ENCODE data around the gene GSTT2. TPM values are rescaled to one million over a fixed set of nuclear protein-coding genes. Genes with fewer than 3 reads are reported as not detected.
A peak's percentile ranks its signal among the peaks of the same experiment; 100 is the strongest.
"Not testable (repeated sequence)": the region's sequence is repeated elsewhere in the genome, so short reads cannot be mapped to it uniquely, and the experiment has no call there.

GSTT2 gene
- total and polyA plus RNA-seq, 5 donors from 2014 or later: not detected

GRCh38 chr22:23984430-23984829 is 4.5 kb downstream of the GSTT2 start:
- no peak overlapping the region for H3K27ac Mint-ChIP-seq

DNA sequence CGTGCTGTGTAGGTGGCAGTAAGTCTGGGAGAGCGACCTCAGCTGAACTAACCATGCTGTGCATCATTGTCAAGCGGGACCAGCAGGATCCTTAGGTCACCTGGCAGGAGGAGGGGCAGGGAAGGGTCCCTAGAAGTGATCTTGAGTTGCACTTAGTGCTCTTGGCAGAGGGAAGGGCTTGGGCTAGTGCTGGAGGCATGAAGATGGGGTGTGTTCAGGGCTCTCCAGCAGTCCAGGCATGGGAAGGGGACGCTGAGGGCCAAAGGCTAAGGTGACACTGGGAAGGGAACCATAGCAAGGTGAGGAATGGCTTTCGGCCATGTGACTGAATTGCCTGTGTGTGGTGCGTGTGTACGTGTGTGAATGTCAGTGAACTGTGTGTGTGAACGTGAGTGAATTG is 6.2 kb downstream of the GSTT2 start:
- not testable (repeated sequence) for H3K27ac Mint-ChIP-seq; H3K4me1 Mint-ChIP-seq; H3K4me3 Mint-ChIP-seq; H3K9me3 ChIP-seq (ENCODE audit: control insufficient read depth in 2 of 2, low read length in 2 of 2); H3K27me3 Mint-ChIP-seq; H3K4me1 ChIP-seq (ENCODE audit: control insufficient read depth, insufficient read depth, low read length, poor library complexity, severe bottlenecking); H3K36me3 ChIP-seq (ENCODE audit: control insufficient read depth, insufficient read depth, low read length); DNase-seq; H3K27me3 ChIP-seq (ENCODE audit: control insufficient read depth, insufficient read depth, low read length); H3K27ac ChIP-seq (ENCODE audit: insufficient read depth, low read length, poor library complexity, severe bottlenecking); H3K36me3 Mint-ChIP-seq; H3K9me3 Mint-ChIP-seq; H3K4me3 ChIP-seq (ENCODE audit: low read depth, low read length); ATAC-seq (ENCODE audit: low read depth in 2 of 2)

More at GRCh38 chr22:23984430-23984829, 4.5 kb downstream of the GSTT2 start:
- peak overlapping the region in 1 of 4 donors; percentile 69 for H3K4me3 Mint-ChIP-seq
- peak; percentile 60 to 91 for ATAC-seq (ENCODE audit: low read depth in 2 of 2)
- no peaks in the 10 kb centered on the region for H3K27me3 ChIP-seq (ENCODE audit: control insufficient read depth, insufficient read depth, low read length)
- no peaks in the 10 kb centered on the region for H3K4me1 Mint-ChIP-seq
- H3K9me3 ChIP-seq (ENCODE audit: control insufficient read depth in 2 of 2, low read length in 2 of 2): no peaks in the 10 kb centered on the region
- H3K9me3 Mint-ChIP-seq: no peaks in the 10 kb centered on the region
- no peak overlapping the region for H3K27ac ChIP-seq (ENCODE audit: insufficient read depth, low read length, poor library complexity, severe bottlenecking)
- no peaks in the 10 kb centered on the region for H3K36me3 Mint-ChIP-seq
- no peak overlapping the region for H3K4me3 ChIP-seq (ENCODE audit: low read depth, low read length)
- H3K27me3 Mint-ChIP-seq: no peaks in the 10 kb centered on the region
- no peaks in the 10 kb centered on the region for H3K4me1 ChIP-seq (ENCODE audit: control insufficient read depth, insufficient read depth, low read length, poor library complexity, severe bottlenecking)
- H3K36me3 ChIP-seq (ENCODE audit: control insufficient read depth, insufficient read depth, low read length): no peaks in the 10 kb centered on the region
- peak in 2 of 3 donors; percentile 57 to 75 for DNase-seq

DNA sequence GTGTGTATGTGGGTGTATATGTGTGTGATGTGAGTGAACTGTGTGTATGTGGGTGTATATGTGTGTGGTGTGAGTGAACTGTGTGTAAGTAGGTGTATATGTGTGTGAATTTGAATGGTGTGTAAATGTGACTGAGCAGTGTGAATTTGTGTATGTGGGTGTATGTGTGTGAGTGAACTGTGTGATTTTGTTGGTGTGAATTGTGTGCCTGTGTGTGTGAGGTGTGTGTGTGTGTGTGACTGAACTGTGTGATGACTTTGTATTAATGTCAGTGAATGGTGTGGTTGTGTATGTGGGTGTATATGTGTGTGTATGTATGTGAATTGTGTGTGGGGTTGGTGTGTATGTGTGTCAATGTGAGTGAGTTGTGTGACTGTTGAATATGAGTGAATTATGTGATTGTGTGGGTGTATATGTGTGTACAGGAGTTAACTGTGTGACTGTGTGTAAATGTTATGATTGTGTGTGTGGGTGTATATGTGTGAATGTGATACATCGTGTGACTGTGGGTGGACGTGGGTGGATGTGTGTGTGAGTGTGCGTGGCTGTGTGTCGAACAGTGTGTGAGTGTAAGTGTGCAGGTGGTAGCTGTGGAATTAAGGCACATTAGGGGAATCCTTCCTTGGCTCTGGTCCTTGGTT is 6.7 kb downstream of the GSTT2 start:
- not testable (repeated sequence) for H3K4me3 Mint-ChIP-seq; H3K4me1 Mint-ChIP-seq; H3K36me3 ChIP-seq (ENCODE audit: control insufficient read depth, insufficient read depth, low read length); ATAC-seq (ENCODE audit: low read depth in 2 of 2); H3K27ac ChIP-seq (ENCODE audit: insufficient read depth, low read length, poor library complexity, severe bottlenecking); H3K9me3 ChIP-seq (ENCODE audit: control insufficient read depth in 2 of 2, low read length in 2 of 2); H3K36me3 Mint-ChIP-seq; H3K27me3 ChIP-seq (ENCODE audit: control insufficient read depth, insufficient read depth, low read length); H3K4me3 ChIP-seq (ENCODE audit: low read depth, low read length); H3K9me3 Mint-ChIP-seq; H3K4me1 ChIP-seq (ENCODE audit: control insufficient read depth, insufficient read depth, low read length, poor library complexity, severe bottlenecking); DNase-seq; H3K27me3 Mint-ChIP-seq
- H3K27ac Mint-ChIP-seq: peak overlapping the region in 1 of 3 donors; percentile 16

DNA sequence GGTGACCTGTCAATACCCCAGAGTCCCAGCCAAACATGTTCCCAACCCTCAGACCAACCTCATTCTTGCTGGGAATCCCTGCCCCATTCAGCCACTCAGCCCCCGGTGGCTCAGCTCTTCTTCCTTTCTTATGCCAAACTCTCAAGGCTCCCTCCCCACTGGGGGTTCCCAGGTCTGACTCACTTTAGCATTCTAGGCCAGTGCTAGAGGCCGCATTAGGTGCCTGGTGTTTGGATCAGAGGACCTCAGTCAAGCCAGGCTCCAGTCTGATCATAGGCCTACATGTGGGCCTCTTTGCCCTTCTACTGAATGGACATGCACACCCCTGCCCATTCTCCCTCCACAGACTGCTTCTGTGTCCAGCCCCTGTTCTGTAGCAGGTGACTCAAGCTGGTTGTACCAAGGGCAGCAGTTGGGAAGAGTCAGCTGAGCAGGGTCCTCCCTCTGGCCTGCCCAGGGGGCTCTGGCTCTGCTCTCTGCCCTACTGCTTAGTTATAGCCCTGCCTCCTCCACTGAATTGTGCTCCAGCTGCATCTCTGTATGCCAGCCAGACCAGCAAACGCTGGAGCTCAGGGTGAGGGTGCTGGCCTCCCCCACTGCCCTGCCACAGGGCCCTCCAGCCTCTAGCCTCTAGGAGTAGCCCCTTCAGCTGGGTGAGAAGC is 9.8 kb downstream of the GSTT2 start:
- not testable (repeated sequence) for H3K4me3 Mint-ChIP-seq; DNase-seq; H3K27me3 Mint-ChIP-seq; H3K27ac ChIP-seq (ENCODE audit: insufficient read depth, low read length, poor library complexity, severe bottlenecking); H3K4me1 Mint-ChIP-seq; H3K9me3 Mint-ChIP-seq; H3K36me3 ChIP-seq (ENCODE audit: control insufficient read depth, insufficient read depth, low read length); H3K9me3 ChIP-seq (ENCODE audit: control insufficient read depth in 2 of 2, low read length in 2 of 2); H3K36me3 Mint-ChIP-seq; H3K27ac Mint-ChIP-seq; H3K4me1 ChIP-seq (ENCODE audit: control insufficient read depth, insufficient read depth, low read length, poor library complexity, severe bottlenecking); ATAC-seq (ENCODE audit: low read depth in 2 of 2); H3K4me3 ChIP-seq (ENCODE audit: low read depth, low read length); H3K27me3 ChIP-seq (ENCODE audit: control insufficient read depth, insufficient read depth, low read length)

GRCh38 chr22:23993080-23993479 is 13.1 kb downstream of the GSTT2 start:
- H3K4me3 ChIP-seq (ENCODE audit: low read depth, low read length); H3K4me1 Mint-ChIP-seq; H3K4me3 Mint-ChIP-seq; H3K27ac ChIP-seq (ENCODE audit: insufficient read depth, low read length, poor library complexity, severe bottlenecking); DNase-seq; ATAC-seq (ENCODE audit: low read depth in 2 of 2); H3K27me3 Mint-ChIP-seq; H3K27me3 ChIP-seq (ENCODE audit: control insufficient read depth, insufficient read depth, low read length); H3K9me3 Mint-ChIP-seq; H3K4me1 ChIP-seq (ENCODE audit: control insufficient read depth, insufficient read depth, low read length, poor library complexity, severe bottlenecking); H3K9me3 ChIP-seq (ENCODE audit: control insufficient read depth in 2 of 2, low read length in 2 of 2); H3K36me3 ChIP-seq (ENCODE audit: control insufficient read depth, insufficient read depth, low read length); H3K36me3 Mint-ChIP-seq: not testable (repeated sequence)
- peak overlapping the region in 1 of 3 donors; percentile 33 for H3K27ac Mint-ChIP-seq

DNA sequence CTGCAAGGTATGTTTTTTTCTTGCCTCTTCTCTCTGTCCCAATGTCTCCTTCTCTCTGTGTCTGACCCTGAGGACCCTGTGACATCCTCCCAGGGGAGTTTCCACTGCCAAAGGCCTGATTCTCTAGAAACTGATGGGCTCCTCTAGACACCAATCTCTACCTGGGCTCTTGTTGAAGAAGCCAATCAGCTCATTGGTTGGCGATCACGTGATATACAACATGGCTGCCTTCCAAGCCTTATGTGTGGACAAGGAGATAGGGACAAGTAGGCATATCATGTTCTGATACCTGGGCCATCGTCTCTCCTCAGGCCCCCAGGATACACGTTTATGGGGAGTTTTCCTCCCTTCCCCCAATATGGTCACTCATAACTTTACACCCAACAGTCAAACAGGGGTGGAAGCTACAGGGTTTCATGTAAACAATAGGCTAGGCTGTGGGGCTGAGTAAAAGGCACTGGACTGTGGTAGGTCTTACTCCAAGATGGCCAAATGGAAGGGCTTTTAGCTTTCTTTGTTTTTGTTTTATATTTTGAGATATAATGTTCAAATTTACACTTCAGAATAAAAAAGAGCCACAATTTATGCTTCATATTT is 13.7 kb downstream of the GSTT2 start:
- DNase-seq; H3K27ac ChIP-seq (ENCODE audit: insufficient read depth, low read length, poor library complexity, severe bottlenecking); H3K27me3 ChIP-seq (ENCODE audit: control insufficient read depth, insufficient read depth, low read length); H3K4me1 ChIP-seq (ENCODE audit: control insufficient read depth, insufficient read depth, low read length, poor library complexity, severe bottlenecking); H3K9me3 Mint-ChIP-seq; H3K36me3 Mint-ChIP-seq; H3K9me3 ChIP-seq (ENCODE audit: control insufficient read depth in 2 of 2, low read length in 2 of 2); H3K4me1 Mint-ChIP-seq; ATAC-seq (ENCODE audit: low read depth in 2 of 2); H3K36me3 ChIP-seq (ENCODE audit: control insufficient read depth, insufficient read depth, low read length); H3K4me3 ChIP-seq (ENCODE audit: low read depth, low read length); H3K27me3 Mint-ChIP-seq; H3K4me3 Mint-ChIP-seq: not testable (repeated sequence)
- peak overlapping the region in 1 of 3 donors; percentile 31 for H3K27ac Mint-ChIP-seq

DNA sequence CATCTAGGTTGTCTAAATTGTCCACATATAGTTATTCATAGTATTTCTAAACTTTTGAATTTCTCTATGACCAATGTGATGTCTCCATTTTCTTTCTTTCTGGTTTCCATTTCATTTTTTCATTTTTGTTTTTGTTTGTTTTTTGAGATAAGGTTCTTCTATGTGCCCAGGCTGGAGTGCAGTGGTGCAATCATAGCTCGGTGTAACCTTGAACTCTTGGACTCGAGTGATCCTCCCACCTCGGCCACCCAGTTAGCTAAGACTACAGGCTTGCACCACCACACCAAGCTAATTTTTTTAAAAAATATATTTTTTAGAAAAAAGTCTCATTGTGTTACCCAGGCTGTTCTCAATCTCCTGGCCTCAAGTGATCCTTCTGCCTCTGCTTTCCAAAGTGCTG is 17.2 kb downstream of the GSTT2 start:
- peaks cover 0 to 7% (median 5%) of the 10 kb centered on the region in 4 donors for H3K4me1 Mint-ChIP-seq
- no peak overlapping the region for H3K4me3 Mint-ChIP-seq
- Histone ChIP-seq H3K36me3 (ENCODE audit: control insufficient read depth, insufficient read depth, low read length) (no peaks in the 10 kb centered on the region), H3K27ac (ENCODE audit: insufficient read depth, low read length, poor library complexity, severe bottlenecking) (no peak overlapping the region), H3K4me1 (ENCODE audit: control insufficient read depth, insufficient read depth, low read length, poor library complexity, severe bottlenecking) (no peaks in the 10 kb centered on the region), H3K4me3 (ENCODE audit: low read depth, low read length) (no peak overlapping the region), H3K9me3 (ENCODE audit: control insufficient read depth in 2 of 2, low read length in 2 of 2) (no peaks in the 10 kb centered on the region), H3K27me3 (ENCODE audit: control insufficient read depth, insufficient read depth, low read length) (no peaks in the 10 kb centered on the region)
- DNase-seq (no peak), ATAC-seq (ENCODE audit: low read depth in 2 of 2) (no peak)
- no peaks in the 10 kb centered on the region for H3K9me3 Mint-ChIP-seq
- no peak overlapping the region for H3K27ac Mint-ChIP-seq
- peaks cover 9% of the 10 kb centered on the region for H3K27me3 Mint-ChIP-seq
- H3K36me3 Mint-ChIP-seq: no peaks in the 10 kb centered on the region

GRCh38 chr22:23999779-24000178 is 19.8 kb downstream of the GSTT2 start:
- not testable (repeated sequence) for ATAC-seq (ENCODE audit: low read depth in 2 of 2); H3K27me3 ChIP-seq (ENCODE audit: control insufficient read depth, insufficient read depth, low read length); H3K9me3 Mint-ChIP-seq; H3K27ac ChIP-seq (ENCODE audit: insufficient read depth, low read length, poor library complexity, severe bottlenecking); H3K4me3 Mint-ChIP-seq; H3K9me3 ChIP-seq (ENCODE audit: control insufficient read depth in 2 of 2, low read length in 2 of 2); H3K4me3 ChIP-seq (ENCODE audit: low read depth, low read length); H3K36me3 ChIP-seq (ENCODE audit: control insufficient read depth, insufficient read depth, low read length); DNase-seq; H3K36me3 Mint-ChIP-seq; H3K27me3 Mint-ChIP-seq; H3K4me1 Mint-ChIP-seq; H3K4me1 ChIP-seq (ENCODE audit: control insufficient read depth, insufficient read depth, low read length, poor library complexity, severe bottlenecking); H3K27ac Mint-ChIP-seq
